Ovary (tissue), 9 donors: ENCODE data around the gene CCDC34. TPM values are rescaled to one million over a fixed set of nuclear protein-coding genes. Genes with fewer than 3 reads are reported as not detected.

Source experiments
- DNase-seq, 5 donors: peaks; one replicate each; pipeline ENCODE4 v3.0.0-alpha.2; 2019 to 2020
- H3K27ac ChIP-seq, 2 donors: fragments of 200-600 bp; one replicate each; pipeline versions ENCODE4 v1.5.1 to v1.8.0; 2019 to 2022
- H3K27me3 ChIP-seq: fragments of 200-600 bp; one replicate; pipeline ENCODE4 v1.8.0; 2022
- H3K36me3 ChIP-seq: fragments of 200-600 bp; sonication (generic); one replicate; pipeline ENCODE4 v1.5.1; 2019
- H3K4me1 ChIP-seq: one replicate; pipeline ENCODE4 v1.8.1; 2013; ENCODE audit warnings: mild to moderate bottlenecking, moderate library complexity; ENCODE audit not compliant: insufficient read depth
- H3K4me3 ChIP-seq: fragments of 200-600 bp; sonication (generic); one replicate; pipeline ENCODE4 v1.5.1; 2017
- H3K9me3 ChIP-seq, 2 donors: fragments of 200-600 bp in 1 of 2; sonication (generic) in 1 of 2; one replicate each; pipeline versions ENCODE4 v1.5.1 to v1.8.1; 2013 to 2019; ENCODE audit warnings: mild to moderate bottlenecking in 1 of 2, moderate library complexity in 1 of 2
- EP300 ChIP-seq: sonication (generic); formaldehyde crosslinking; IDR thresholded peaks from one replicate; pipeline ENCODE4 v1.6.1; 2017; ENCODE audit warnings: antibody characterized with exemption
- POLR2A ChIP-seq: fragments of 450-650 bp; IDR thresholded peaks from one replicate; pipeline ENCODE4 v1.6.1; 2017; ENCODE audit warnings: antibody characterized with exemption, mild to moderate bottlenecking, moderate library complexity
- WGBS, 3 donors: extraction: QIAGEN DNeasy Blood & Tissue Kit in 1 of 3; methylation state at CpG; one replicate each; pipeline versions ENCODE4 v1.1.5 to v1.1.7; 2013 to 2017; 5-methylcytosine and 5-hydroxymethylcytosine counted together
- intact Hi-C, 4 donors: fragments of 100-400 bp; cut with DNase I; formaldehyde crosslinking; loops; one replicate each; pipeline versions ENCODE4 v1.11.0 to v1.15.1; 2022 to 2023
- polyA plus RNA-seq, 2 donors: library from polyadenylated mRNA; stranded (reverse); fragments of 200-250 nt in 1 of 2; fragments of 350-450 nt in 1 of 2; fragmentation: Illumina TruSeq in 1 of 2; extraction: RNeasy Lipid Tissue Mini Kit (QIAGEN cat#74804) in 1 of 2; gene quantifications; one replicate each; pipeline ENCODE4 v1.2.3, GENCODE V29; 2013 to 2014
- total RNA-seq, 7 donors: library from RNA; depleted of rRNA in 2 of 7; stranded (reverse); fragments of >200 nt in 2 of 7; fragmentation: NEBNext Ultra II Directional in 3 of 7; extraction: Animal tissue kit (Norgen Biotek cat#: 25700) in 3 of 7; gene quantifications; one replicate each; pipeline versions ENCODE4 v1.1.0 to v1.2.4, GENCODE V29; 2016 to 2023
- TF ChIP-seq, protein P1 (sequence below), 3 donors: fragments of 450-650 bp in 2 of 3; fragments of 200-600 bp in 1 of 3; IDR thresholded peaks; one replicate each; pipeline versions ENCODE4 v1.5.1 to v1.8.0; 2016 to 2022; ENCODE audit warnings: antibody characterized with exemption in 3 of 3, mild to moderate bottlenecking in 1 of 3
- donor health status: DM: no; HTN: no; CAD: no; lungs with moderate emphysema.
- donor health status: DM: no; HTN: no; CAD: no.
- donor health status: Bipolar disorder and iron deficiency.
- donor health status: DM: yes; HTN: yes; CAD: no.
- donor health status: DM: no; HTN: no; CAD: no.
- donor health status: DM: yes; HTN: yes; CAD: no.

CCDC34 gene
- total and polyA plus RNA-seq, 9 donors = 2.5 to 17.5 (median 7.8) TPM

DNA sequence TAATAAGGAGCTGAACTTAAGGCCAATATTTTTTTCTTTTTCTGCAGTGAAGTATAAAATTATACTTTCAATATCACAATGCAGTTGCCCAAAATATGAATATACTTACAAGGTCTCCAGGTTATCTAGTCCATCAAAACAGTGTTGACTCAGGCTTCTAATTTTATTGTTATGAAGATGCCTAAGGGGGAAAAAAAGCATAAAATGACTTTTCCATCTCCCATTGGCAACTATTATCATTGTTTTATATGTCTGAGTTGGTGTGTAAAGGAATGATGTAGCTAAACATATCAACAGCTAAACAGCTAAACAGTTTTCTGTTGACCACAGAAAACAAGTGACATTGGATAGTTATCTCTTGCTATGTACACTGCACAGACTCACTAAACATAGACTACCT lies 21.2 kb upstream of the CCDC34 start:
- DNase-seq = no peak
- no peak for TF ChIP-seq EP300
- TF ChIP-seq, protein P1, sequence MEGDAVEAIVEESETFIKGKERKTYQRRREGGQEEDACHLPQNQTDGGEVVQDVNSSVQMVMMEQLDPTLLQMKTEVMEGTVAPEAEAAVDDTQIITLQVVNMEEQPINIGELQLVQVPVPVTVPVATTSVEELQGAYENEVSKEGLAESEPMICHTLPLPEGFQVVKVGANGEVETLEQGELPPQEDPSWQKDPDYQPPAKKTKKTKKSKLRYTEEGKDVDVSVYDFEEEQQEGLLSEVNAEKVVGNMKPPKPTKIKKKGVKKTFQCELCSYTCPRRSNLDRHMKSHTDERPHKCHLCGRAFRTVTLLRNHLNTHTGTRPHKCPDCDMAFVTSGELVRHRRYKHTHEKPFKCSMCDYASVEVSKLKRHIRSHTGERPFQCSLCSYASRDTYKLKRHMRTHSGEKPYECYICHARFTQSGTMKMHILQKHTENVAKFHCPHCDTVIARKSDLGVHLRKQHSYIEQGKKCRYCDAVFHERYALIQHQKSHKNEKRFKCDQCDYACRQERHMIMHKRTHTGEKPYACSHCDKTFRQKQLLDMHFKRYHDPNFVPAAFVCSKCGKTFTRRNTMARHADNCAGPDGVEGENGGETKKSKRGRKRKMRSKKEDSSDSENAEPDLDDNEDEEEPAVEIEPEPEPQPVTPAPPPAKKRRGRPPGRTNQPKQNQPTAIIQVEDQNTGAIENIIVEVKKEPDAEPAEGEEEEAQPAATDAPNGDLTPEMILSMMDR (IDR thresholded peaks at IDR 0.05) = no peak
- TF ChIP-seq POLR2A = no peak
- Histone ChIP-seq H3K27ac (no peak overlapping the region), H3K4me1 (peaks cover 2% of the 10 kb centered on the region), H3K4me3 (no peak overlapping the region), H3K36me3 (no peaks in the 10 kb centered on the region), H3K9me3 (no peaks in the 10 kb centered on the region), H3K27me3 (no peaks in the 10 kb centered on the region)
- intact Hi-C loops = no loop called here

DNA sequence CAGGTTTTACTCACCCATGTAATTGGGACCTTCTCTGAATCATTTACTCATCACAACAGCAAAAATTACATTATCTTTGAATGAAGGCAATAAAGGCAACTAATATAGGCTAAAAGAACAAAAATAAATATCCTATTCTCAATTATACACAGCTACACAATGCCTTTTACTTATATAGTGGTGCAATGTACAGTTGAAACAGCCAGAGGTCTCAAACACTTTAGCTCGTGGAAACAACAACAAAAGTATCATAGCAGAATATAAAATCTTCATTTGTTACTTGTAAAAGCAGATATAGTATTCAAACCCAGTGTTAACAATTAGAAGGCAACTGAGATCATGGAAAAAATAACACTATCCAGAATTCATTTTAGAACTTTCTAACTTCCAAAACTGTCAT lies 20.6 kb upstream of the CCDC34 start:
- Histone ChIP-seq H3K36me3 (no peaks in the 10 kb centered on the region), H3K4me1 (peaks cover 2% of the 10 kb centered on the region), H3K27me3 (no peaks in the 10 kb centered on the region), H3K9me3 (no peaks in the 10 kb centered on the region), H3K27ac (no peak overlapping the region), H3K4me3 (no peak overlapping the region)
- WGBS, 3 donors = 71 to 91% (median 84%) methylated on average over 1 of the region's 1 CpG
- intact Hi-C loops = no loop called here
- no peak for DNase-seq
- TF ChIP-seq, protein P1 (IDR thresholded peaks at IDR 0.05) = no peak
- no peak for TF ChIP-seq POLR2A
- TF ChIP-seq EP300 = no peak

DNA sequence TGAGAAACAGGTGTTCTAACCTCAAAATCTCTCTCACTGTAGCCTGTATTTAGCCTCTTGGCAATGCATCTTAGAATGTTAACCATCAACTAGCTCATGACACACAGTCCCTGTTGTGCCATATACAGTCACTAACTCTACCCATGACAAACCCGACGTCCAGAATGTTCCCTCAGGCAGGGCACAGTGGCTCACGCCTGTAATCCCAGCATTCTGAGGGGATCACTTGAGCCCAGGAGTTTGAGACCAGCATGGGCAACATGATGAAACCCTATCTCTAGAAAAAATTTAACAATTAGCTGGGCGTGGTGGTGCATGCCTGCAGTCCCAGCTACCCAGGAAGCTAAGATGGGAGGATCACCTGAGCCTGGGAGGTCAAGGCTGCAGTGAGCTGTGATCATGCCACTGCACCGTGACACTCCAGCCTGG lies 18.2 kb upstream of the CCDC34 start:
- H3K27me3 ChIP-seq = no peaks in the 10 kb centered on the region
- H3K4me3 ChIP-seq = no peak overlapping the region
- peaks cover 2% of the 10 kb centered on the region for H3K4me1 ChIP-seq
- no peaks in the 10 kb centered on the region for H3K9me3 ChIP-seq
- intact Hi-C loops = no loop called here
- no peak for TF ChIP-seq EP300
- no peak for TF ChIP-seq POLR2A
- TF ChIP-seq, protein P1 (IDR thresholded peaks at IDR 0.05) = no peak
- H3K36me3 ChIP-seq = no peaks in the 10 kb centered on the region
- DNase-seq = no peak
- no peak overlapping the region for H3K27ac ChIP-seq
- WGBS, 3 donors = 78 to 95% (median 92%) methylated on average over 5 of the region's 5 CpGs

DNA sequence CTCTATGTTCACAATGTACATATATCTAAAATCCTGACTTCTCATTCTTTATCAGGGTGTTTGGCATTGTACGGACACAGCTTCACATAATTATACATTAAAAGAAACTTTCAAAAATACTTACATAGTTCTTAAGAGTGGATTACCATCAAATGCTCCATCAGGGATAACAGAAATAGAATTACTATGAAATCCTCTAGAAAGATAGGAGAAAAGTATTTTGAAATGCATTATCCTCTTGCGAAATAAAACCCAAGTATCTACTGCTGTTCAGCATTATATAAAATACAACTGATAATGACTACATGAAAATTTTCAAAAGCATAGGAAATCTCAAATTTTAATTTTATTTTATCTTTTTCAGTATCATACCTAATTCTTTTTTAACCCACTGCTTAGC lies 17.8 kb upstream of the CCDC34 start:
- no peaks in the 10 kb centered on the region for H3K9me3 ChIP-seq
- WGBS, 3 donors = 94 to 97% (median 95%) methylated on average over 2 of the region's 2 CpGs
- no peak overlapping the region for H3K4me3 ChIP-seq
- H3K27ac ChIP-seq = no peak overlapping the region
- H3K4me1 ChIP-seq = peaks cover 2% of the 10 kb centered on the region
- DNase-seq = no peak
- intact Hi-C loops = no loop called here
- TF ChIP-seq, protein P1 (IDR thresholded peaks at IDR 0.05) = no peak
- no peak for TF ChIP-seq EP300
- no peaks in the 10 kb centered on the region for H3K36me3 ChIP-seq
- no peaks in the 10 kb centered on the region for H3K27me3 ChIP-seq

DNA sequence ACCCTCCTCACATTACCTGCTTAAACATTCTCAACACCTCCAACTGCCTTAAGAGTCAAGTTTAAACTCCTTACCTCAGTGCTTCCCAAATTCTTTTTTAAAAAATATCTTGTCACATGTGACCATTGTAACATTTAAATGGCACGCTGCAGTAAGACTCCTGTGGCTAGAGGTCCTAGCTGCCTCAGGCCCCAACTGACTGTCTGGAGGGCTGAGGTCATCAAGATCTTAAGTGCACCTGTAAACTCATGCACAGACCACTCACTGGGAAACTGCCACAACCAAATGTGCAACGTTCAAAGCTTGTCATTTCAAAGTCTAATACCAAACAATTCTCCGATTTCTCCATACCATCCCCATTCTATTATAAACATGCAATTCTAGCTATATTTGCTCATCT lies 16.4 kb upstream of the CCDC34 start:
- intact Hi-C loops = no loop called here
- Histone ChIP-seq H3K9me3 (no peaks in the 10 kb centered on the region), H3K4me3 (no peak overlapping the region), H3K36me3 (no peaks in the 10 kb centered on the region), H3K27ac (no peak overlapping the region), H3K4me1 (no peaks in the 10 kb centered on the region), H3K27me3 (no peaks in the 10 kb centered on the region)
- TF ChIP-seq EP300 (no peak), POLR2A (no peak)
- TF ChIP-seq, protein P1 (IDR thresholded peaks at IDR 0.05) = no peak
- DNase-seq = no peak
- WGBS, 3 donors = 81 to 84% (median 82%) methylated on average over 3 of the region's 3 CpGs
